Measurements from ENCODE around the gene PBX4.

Gene PBX4, protein sequence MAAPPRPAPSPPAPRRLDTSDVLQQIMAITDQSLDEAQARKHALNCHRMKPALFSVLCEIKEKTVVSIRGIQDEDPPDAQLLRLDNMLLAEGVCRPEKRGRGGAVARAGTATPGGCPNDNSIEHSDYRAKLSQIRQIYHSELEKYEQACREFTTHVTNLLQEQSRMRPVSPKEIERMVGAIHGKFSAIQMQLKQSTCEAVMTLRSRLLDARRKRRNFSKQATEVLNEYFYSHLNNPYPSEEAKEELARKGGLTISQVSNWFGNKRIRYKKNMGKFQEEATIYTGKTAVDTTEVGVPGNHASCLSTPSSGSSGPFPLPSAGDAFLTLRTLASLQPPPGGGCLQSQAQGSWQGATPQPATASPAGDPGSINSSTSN

DNA sequence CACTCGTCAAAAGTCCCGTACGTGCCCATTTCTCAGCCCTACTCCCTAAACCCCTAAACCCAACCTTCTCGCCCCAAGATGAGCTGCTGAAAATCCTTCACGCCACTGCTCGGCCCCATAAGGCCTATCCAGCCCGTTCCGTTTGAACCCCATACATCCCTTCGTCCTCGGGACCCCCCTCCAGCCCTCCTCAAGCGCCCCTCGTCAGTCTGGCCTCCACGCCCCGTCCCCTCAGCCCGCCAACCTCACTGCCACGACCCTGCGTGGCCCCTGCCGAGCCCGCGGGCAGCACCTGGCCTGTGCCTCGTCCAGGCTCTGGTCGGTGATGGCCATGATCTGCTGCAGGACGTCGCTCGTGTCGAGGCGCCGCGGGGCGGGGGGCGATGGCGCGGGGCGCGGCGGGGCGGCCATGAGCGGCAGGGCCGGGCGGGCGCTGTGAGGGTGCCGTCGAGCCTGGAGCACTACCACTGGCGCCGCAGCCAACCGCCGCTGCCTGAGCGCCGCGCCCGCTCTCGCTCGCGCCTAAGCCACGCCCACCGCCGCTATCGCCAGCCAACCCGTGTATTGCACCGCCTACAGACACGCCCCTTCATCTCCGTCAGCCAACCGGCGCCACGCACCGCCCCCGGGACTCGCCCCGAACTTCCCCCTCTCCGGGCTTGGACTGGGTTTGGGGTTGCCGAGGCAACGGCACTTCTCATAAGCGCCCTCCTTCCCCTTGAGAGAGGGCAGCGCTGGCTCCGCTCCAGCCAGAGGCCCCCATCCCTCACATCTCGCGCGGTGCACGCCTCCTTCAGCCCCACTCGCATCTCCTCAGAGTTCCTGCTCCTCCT, at the start of gene PBX4:
Gene PBX4, minus strand, starts transcription at position 469 of the 833 bp plus-strand sequence. Its CDS starts 58 bp downstream, at position 411.
- Histone ChIP-seq H3K27ac (ENCODE audit: extremely low read depth, low read depth, low read length) (no peak within 1 kb of the TSS; the same call in 1 of the 2 replicates), H3K9me3 (ENCODE audit: control insufficient read depth, insufficient read depth, low read depth, low read length) (no peaks in the 10 kb centered on the region), H3K4me3 (ENCODE audit: low read depth, low read length) (peak within 1 kb of the TSS; percentile 46), H3K4me1 (ENCODE audit: control insufficient read depth, insufficient read depth, low read length) (no peaks in the 10 kb centered on the region), H3K36me3 (ENCODE audit: control insufficient read depth in 2 of 2, insufficient read depth in 1 of 2, low read length in 2 of 2) (no peaks in the 10 kb centered on the region; a peak in 1 of 3 replicates)
- CTCF ChIA-PET: no interaction called here
- POLR2A ChIA-PET: no interaction called here
- TF ChIP-seq, protein P1, sequence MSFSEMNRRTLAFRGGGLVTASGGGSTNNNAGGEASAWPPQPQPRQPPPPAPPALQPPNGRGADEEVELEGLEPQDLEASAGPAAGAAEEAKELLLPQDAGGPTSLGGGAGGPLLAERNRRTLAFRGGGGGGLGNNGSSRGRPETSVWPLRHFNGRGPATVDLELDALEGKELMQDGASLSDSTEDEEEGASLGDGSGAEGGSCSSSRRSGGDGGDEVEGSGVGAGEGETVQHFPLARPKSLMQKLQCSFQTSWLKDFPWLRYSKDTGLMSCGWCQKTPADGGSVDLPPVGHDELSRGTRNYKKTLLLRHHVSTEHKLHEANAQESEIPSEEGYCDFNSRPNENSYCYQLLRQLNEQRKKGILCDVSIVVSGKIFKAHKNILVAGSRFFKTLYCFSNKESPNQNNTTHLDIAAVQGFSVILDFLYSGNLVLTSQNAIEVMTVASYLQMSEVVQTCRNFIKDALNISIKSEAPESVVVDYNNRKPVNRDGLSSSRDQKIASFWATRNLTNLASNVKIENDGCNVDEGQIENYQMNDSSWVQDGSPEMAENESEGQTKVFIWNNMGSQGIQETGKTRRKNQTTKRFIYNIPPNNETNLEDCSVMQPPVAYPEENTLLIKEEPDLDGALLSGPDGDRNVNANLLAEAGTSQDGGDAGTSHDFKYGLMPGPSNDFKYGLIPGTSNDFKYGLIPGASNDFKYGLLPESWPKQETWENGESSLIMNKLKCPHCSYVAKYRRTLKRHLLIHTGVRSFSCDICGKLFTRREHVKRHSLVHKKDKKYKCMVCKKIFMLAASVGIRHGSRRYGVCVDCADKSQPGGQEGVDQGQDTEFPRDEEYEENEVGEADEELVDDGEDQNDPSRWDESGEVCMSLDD (tag by site-specific recombination; IDR thresholded peaks at IDR 0.05): peak; percentile 77
- TF ChIP-seq ZBTB20 (tag by site-specific recombination; IDR thresholded peaks at IDR 0.05) (0 out of 2 replicates have a peak, but pooled peaks have one; percentile 7), ZNF140 (tag by site-specific recombination; IDR thresholded peaks at IDR 0.05) (no peak), SP2 (tag by site-specific recombination; IDR thresholded peaks at IDR 0.05) (peak; percentile 98), ZNF416 (tag by site-specific recombination; IDR thresholded peaks at IDR 0.05) (no peak), ZNF664 (tag by site-specific recombination; IDR thresholded peaks at IDR 0.05) (no peak), ZSCAN30 (tag by site-specific recombination; IDR thresholded peaks at IDR 0.05) (no peak), ZNF777 (tag by site-specific recombination; IDR thresholded peaks at IDR 0.05; ENCODE audit: borderline replicate concordance) (0 out of 2 replicates have a peak, but pooled peaks have one; percentile 20), ZNF184 (tag by site-specific recombination; IDR thresholded peaks at IDR 0.05) (no peak), ZNF311 (tag by site-specific recombination; IDR thresholded peaks at IDR 0.05; ENCODE audit: borderline replicate concordance) (no peak), ZNF211 (tag by site-specific recombination; IDR thresholded peaks at IDR 0.05; ENCODE audit: low read depth) (no peak), ZNF221 (tag by site-specific recombination; IDR thresholded peaks at IDR 0.05; ENCODE audit: borderline replicate concordance) (no peak), ZBTB8A (tag by site-specific recombination; IDR thresholded peaks at IDR 0.05) (peak; percentile 63), ZNF549 (tag by site-specific recombination; IDR thresholded peaks at IDR 0.05) (no peak), ZNF701 (tag by site-specific recombination; IDR thresholded peaks at IDR 0.05) (no peak), ZNF660 (tag by site-specific recombination; IDR thresholded peaks at IDR 0.05) (no peak), ZNF600 (tag by site-specific recombination; IDR thresholded peaks at IDR 0.05) (0 out of 2 replicates have a peak, but pooled peaks have one; percentile 6), PRDM1 (tag by site-specific recombination; IDR thresholded peaks at IDR 0.05) (no peak)
- TF ChIP-seq, protein P2, sequence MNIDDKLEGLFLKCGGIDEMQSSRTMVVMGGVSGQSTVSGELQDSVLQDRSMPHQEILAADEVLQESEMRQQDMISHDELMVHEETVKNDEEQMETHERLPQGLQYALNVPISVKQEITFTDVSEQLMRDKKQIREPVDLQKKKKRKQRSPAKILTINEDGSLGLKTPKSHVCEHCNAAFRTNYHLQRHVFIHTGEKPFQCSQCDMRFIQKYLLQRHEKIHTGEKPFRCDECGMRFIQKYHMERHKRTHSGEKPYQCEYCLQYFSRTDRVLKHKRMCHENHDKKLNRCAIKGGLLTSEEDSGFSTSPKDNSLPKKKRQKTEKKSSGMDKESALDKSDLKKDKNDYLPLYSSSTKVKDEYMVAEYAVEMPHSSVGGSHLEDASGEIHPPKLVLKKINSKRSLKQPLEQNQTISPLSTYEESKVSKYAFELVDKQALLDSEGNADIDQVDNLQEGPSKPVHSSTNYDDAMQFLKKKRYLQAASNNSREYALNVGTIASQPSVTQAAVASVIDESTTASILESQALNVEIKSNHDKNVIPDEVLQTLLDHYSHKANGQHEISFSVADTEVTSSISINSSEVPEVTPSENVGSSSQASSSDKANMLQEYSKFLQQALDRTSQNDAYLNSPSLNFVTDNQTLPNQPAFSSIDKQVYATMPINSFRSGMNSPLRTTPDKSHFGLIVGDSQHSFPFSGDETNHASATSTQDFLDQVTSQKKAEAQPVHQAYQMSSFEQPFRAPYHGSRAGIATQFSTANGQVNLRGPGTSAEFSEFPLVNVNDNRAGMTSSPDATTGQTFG (tag by site-specific recombination; IDR thresholded peaks at IDR 0.05; ENCODE audit: borderline replicate concordance): no peak
- TF ChIP-seq, protein P3, sequence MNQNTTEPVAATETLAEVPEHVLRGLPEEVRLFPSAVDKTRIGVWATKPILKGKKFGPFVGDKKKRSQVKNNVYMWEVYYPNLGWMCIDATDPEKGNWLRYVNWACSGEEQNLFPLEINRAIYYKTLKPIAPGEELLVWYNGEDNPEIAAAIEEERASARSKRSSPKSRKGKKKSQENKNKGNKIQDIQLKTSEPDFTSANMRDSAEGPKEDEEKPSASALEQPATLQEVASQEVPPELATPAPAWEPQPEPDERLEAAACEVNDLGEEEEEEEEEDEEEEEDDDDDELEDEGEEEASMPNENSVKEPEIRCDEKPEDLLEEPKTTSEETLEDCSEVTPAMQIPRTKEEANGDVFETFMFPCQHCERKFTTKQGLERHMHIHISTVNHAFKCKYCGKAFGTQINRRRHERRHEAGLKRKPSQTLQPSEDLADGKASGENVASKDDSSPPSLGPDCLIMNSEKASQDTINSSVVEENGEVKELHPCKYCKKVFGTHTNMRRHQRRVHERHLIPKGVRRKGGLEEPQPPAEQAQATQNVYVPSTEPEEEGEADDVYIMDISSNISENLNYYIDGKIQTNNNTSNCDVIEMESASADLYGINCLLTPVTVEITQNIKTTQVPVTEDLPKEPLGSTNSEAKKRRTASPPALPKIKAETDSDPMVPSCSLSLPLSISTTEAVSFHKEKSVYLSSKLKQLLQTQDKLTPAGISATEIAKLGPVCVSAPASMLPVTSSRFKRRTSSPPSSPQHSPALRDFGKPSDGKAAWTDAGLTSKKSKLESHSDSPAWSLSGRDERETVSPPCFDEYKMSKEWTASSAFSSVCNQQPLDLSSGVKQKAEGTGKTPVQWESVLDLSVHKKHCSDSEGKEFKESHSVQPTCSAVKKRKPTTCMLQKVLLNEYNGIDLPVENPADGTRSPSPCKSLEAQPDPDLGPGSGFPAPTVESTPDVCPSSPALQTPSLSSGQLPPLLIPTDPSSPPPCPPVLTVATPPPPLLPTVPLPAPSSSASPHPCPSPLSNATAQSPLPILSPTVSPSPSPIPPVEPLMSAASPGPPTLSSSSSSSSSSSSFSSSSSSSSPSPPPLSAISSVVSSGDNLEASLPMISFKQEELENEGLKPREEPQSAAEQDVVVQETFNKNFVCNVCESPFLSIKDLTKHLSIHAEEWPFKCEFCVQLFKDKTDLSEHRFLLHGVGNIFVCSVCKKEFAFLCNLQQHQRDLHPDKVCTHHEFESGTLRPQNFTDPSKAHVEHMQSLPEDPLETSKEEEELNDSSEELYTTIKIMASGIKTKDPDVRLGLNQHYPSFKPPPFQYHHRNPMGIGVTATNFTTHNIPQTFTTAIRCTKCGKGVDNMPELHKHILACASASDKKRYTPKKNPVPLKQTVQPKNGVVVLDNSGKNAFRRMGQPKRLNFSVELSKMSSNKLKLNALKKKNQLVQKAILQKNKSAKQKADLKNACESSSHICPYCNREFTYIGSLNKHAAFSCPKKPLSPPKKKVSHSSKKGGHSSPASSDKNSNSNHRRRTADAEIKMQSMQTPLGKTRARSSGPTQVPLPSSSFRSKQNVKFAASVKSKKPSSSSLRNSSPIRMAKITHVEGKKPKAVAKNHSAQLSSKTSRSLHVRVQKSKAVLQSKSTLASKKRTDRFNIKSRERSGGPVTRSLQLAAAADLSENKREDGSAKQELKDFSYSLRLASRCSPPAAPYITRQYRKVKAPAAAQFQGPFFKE (tag by site-specific recombination; IDR thresholded peaks at IDR 0.05; ENCODE audit: borderline replicate concordance): no peak
- TF ChIP-seq, protein P4, sequence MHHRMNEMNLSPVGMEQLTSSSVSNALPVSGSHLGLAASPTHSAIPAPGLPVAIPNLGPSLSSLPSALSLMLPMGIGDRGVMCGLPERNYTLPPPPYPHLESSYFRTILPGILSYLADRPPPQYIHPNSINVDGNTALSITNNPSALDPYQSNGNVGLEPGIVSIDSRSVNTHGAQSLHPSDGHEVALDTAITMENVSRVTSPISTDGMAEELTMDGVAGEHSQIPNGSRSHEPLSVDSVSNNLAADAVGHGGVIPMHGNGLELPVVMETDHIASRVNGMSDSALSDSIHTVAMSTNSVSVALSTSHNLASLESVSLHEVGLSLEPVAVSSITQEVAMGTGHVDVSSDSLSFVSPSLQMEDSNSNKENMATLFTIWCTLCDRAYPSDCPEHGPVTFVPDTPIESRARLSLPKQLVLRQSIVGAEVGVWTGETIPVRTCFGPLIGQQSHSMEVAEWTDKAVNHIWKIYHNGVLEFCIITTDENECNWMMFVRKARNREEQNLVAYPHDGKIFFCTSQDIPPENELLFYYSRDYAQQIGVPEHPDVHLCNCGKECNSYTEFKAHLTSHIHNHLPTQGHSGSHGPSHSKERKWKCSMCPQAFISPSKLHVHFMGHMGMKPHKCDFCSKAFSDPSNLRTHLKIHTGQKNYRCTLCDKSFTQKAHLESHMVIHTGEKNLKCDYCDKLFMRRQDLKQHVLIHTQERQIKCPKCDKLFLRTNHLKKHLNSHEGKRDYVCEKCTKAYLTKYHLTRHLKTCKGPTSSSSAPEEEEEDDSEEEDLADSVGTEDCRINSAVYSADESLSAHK (tag by site-specific recombination; IDR thresholded peaks at IDR 0.05): no peak
